ENCODE measurements around the gene RUFY1.
"Not testable (repeated sequence)": the region's sequence is repeated elsewhere in the genome, so short reads cannot be mapped to it uniquely, and the experiment has no call there.

The RUFY1 gene

DNA sequence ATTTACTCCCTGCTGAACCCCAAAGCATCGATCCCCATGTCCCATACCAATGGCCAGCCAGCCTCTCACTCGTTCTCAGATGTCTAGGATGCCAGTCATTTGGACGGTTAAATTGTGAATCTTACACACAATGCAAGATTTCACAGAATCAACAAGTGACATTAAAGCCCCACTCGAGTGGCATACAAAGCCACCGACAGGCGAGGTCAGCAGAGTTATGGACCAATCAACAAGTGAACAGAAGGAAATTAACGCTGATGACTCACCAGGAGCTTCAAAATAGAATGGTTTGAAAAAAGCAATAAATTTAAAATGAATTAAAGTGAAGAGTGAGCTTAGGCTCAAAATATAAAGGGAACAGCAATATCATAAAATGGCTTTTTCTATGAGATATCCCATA lies 8.2 kb upstream of the RUFY1 start:
- DNase-seq = no peak

DNA sequence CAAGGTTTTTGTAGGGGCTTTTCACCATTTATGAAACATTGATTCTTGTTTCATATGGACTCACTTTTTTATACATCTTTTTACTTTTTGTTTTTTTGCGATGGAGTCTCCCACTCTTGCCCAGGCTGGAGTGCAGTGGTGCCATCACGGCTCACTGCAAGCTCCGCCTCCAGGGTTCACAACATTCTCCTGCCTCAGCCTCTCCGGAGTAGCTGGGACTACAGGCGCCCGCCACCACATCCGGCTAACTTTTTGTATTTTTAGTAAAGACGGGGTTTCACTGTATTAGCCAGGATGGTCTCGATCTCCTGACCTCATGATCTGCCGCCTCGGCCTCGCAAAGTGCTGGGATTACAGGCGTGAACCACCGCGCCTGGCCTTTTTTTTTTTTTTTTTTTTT lies 7.1 kb upstream of the RUFY1 start:
- DNase-seq = not testable (repeated sequence)

DNA sequence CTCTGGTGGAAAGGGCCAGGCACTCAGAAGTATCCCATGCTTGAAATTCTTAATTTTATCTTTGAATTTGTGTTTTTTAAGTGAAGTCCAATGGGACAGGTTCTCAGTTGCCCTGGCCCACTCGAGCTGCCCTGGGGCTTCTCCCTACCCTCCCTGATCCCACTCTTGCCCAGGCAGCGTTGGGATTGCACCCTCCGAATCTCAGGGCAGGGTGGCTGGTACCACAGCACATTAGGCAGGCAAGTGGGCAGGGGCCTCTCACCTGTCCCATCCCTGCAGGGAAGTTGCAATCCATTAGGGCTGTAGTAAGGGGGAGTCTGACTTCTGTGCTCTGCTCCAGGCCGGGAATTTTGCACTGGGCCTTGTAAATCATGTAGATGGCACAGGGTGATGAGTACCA lies 2.7 kb downstream of the RUFY1 start:
- DNase-seq = no peak

DNA sequence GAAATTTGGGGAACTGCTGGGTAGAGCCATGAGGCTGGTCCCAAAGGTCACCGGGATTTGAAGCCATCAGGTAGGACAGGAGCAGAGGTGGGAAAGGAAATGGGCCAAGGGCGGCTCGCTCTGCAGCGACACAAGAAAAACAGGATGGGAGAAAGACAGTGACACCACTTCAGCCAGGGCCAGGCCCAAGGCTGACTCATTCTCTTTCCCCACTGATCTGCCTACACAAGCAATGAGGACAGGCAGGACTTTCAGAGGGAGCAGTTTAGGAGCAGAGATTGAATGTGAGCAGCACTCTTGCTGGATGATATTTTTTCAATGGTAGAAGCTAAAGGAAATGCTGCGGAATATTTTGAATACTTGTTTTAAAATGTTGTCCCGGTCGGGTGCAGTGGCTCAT lies 3.5 kb downstream of the RUFY1 start:
- no peak for DNase-seq

DNA sequence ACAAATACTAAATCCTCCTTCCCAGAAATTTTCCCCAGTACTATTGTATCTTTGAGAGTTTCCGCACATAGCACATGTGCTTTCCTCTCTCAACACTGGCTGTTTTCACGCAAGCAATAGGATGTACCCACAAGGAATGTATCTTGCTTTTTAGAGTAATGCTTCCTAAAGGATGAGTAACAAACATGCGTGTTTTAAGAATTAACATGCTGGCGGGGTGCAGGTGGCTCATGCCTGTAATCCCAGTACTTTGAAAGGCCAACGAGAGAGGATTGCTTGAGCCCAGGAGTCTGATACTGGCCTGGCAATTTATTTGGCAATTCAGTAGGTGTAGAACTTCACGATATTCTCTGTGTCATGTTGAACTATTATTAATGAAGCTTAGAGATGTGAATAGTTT lies 4.6 kb downstream of the RUFY1 start:
- no peak for DNase-seq

DNA sequence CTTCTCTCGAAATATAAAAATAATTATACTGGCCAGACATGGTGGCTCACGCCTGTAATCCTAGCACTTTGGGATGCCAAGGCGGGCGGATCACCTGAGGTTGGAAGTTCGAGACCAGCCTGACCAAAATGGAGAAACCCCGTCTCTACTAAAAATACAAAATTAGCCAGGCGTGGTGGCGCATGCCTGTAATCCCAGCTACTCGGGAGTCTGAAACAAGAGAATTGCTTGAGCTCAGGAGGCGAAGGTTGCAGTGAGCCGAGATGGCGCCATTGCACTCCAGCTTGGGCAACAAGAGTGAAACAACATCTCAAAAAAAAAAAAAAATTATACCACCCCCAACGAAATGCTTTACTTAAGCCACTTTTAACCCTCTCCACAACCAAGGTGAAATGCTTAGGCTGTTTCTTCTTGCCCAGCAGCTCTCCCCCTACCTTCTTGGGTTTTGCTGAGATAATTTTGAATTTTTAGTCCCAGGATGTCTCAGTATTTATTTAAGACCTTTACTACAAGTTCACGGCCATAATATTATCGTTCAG lies 8.0 kb downstream of the RUFY1 start:
- DNase-seq = not testable (repeated sequence)

DNA sequence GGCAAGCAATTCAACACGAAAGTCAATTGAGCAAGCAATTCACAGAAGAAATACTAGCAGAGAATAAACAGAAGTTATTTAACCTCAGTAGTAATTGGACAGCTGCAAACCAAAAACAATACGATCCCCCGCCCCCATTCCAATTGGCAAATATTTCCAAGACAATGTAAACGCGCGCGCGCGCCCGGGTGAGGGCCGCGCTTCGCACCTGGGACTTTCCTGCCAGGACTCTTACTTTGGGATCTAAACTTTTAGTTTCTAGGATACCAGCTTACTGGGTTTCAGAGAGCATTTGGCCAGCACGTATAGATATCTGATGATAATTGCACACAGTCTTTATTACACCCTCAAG lies 8.6 kb downstream of the RUFY1 start:
- no peak for DNase-seq

DNA sequence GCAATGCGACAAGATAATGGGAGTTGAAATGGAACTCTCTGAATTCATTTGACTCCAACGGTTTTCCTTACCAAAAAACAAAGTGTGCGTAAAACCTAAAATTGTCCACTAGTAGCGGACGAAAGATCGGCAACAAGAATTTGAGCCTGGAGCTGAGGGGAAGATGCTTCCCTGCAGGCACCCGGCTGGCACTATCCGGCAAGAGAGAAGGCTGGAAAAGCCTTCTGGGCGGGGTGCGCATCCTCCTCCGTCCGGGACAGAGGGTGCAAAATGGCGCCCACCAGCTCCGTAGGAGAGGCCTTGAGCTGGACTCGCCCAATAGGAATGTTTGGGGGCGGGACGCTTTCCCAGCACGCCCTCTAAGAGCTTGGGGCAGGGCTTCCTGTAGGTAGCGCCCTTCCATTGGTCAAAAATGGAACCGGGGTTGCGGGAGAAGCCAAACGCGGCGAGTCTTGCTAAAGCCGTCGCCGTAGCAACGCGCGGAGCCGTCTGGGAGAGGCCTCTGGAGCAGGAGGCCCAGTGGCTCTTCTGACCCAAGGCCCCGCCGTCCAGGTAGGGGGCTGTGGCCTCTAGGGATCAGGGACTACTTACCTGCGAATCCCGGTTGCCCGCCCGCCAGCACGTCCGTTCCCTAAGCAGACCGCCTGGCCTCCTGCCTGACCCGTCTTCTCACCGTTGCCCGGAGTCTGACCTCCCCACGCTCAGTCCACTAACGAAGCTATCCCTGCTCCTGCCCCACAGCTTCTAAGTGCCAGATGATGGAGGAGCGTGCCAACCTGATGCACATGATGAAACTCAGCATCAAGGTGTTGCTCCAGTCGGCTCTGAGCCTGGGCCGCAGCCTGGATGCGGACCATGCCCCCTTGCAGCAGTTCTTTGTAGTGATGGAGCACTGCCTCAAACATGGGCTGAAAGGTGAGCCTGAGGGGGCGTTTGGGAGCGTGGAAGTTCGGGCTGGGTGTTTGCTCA lies 9.2 kb downstream of the RUFY1 start:
- peak; percentile 89 for DNase-seq

DNA sequence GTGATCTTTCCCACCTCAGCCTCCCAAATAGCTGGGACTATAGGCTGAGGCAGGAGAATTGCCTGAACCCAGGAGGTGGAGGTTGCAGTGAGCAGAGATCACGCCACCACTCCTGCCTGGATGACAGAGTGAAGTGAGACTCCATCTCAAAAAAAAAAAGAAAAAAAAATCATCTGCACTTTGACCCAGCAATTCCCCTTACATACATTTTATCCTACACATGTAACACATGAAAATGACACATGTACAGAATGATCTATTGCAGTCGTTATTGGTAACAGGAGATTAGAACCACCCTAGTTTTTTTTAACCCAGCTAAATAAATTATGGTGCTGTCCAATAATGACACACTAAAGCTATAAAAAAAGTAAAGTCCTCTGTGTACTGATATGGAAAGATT lies 14.2 kb downstream of the RUFY1 start:
- DNase-seq = no peak

DNA sequence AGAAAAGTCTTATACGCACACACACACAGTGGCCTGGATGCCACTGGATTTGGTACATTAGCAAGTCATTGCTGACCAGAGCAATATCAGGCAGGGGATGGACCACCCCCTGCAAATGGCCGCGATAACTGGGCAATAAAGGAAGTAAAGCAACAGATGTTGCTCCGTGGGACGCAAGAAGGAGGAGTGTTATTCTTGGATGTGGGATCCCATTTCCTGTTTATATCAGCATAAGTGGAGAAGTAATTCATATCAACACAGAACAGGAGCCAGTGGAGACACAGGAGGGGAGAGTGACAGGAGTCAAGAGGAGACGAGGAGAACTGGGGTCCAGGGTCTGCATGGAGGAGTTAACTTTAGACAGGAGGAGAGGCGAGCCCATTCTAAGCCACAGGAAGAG lies 18.4 kb downstream of the RUFY1 start:
- DNase-seq = no peak

DNA sequence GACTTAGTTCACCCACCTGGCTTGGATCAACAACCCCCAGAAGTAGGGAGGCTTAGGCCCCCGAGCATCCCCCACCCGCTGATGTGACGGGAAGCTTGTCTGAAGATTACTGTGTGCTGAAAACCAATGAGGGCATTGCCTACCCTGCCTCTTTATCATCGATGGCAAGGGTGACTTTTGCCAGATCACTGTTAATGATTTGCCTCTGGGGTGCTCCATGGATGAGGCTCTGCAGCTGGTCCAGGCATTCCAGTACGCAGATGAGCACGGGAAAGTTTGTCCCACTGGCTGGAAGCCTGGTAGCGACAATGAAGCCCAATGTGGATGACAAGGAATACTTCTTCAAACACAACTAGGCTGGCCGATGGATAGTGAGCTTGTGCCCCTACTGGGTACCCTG lies 22.0 kb downstream of the RUFY1 start:
- no peak for DNase-seq

DNA sequence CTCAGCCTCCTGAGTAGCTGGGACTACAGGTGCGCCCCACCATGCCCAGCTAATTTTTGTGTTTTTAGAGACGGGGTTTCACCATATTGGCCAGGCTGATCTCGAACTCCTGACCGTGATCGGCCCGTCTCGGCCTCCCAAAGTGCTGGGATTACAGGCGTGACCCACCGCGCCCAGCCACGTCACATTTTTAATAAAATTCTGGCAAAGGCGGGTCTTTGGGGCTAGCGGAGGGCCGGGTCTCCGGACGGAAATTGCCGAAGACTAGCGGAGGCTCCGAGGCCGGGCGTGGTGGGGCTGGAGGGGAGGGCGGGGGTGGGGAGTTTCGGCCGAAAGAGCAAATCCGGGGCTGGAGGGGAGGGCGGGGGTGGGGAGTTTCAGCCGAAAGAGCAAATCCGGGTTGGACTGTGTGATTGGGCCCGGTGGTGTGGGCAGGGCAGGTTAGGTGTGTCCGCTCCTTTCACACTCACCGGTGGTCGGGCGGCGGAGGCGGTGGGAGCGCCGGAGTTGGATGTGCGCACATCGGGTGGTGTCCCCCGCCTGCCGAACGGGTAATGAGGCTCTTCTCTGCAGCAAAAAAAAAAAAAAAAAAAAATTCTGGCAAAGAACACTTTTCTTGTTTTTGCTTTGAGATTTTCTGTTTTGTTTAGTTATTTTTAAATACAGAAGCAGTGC lies 27.1 kb downstream of the RUFY1 start:
- DNase-seq = no peak

DNA sequence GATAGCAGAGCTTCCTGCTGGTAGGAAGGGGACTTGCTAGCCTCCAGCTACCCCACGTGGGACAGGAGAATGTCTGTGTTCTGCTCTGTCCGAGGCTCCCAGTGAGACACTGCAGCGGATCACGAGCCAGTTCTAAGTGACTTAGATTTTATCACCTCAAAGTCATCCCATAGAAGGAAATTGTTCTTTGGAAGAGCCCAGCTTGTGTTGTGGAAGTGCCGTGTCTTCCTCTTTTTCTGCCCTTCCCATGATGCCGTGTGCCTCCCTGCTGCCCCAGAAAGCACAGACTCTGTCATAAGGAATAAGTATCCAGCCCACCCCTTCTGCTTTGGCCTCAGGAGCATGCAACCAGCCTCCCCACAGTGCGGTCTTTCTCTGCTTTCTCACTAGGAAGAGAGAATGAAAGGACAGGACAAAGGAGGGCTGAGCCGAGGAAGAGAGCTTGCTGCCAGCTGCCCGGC lies 35.6 kb downstream of the RUFY1 start:
- DNase-seq = no peak

DNA sequence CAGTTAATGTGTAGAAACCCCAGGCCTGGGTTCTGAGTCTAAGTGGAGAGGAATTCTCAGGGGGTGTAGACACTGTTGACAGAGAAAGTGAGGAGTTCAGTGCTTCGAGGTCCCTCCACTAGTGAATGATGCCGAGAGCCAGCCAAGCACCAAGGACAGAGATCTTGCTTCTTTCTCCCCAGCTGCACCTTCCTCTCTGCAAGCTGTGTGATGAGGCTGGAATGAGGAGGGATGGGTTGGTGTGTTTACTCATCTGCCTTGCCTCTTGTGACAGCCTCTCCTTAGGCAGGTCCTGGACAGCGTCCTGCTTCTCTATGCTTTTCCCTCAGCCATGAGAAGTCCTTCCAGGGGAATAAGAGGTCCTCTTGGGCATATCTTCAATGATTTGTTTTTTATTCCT lies 37.8 kb downstream of the RUFY1 start:
- DNase-seq = no peak

DNA sequence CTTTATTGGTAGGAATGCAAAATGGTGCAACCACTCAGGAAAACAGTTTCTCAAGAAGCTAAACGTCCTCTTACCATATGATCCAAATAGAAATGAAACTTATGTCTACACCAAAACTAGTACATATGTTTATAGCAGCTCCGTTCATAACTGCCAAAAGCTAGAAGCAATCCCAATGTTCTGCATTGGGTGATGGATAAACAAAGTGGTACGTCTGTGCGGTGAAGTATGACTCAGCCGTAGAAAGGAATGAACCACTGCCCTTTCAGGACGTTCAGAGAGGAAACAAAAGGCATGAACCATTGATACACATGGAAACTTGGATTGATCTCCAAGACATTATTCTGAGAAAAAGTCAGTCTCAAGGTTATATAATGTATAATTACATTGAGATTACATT lies 45.6 kb downstream of the RUFY1 start:
- no peak for DNase-seq

DNA sequence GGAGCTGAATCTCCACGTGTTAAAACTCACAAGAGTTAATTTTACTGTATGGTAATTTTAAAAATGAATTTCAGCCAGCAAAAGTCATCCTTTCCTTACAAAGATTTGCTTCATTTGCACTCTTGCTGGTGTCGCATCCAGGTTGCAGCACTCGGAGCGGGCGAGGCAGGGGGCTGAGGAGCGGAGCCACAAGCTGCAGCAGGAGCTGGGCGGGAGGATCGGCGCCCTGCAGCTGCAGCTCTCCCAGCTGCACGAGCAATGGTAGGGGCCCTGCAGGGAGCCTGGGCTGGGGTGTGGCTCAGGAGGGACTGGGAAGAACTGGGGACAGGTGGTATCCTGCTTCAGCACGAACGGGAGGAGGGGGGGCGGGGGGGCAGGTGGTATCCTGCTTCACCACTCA lies 46.1 kb downstream of the RUFY1 start:
- DNase-seq = no peak

DNA sequence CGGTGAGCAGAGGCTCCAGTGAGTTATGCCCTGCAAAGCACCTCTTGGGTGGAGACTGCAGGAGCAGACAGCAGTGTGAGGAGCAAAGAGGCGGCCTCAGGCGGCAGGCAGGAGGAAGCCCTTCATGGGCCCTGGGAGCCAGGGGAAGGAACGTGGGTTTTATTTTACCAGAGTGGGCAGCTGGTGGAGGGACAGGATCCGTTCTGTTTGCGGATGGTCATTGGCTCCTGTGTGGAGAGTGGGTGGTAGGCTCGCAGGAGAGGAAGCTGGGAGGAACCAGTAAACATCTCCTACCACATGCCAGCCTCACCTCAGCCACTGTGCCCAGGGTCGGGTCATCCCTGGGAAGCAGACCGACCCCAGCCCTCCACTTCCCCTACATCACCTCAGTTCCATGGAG lies 48.7 kb downstream of the RUFY1 start:
- no peak for DNase-seq

DNA sequence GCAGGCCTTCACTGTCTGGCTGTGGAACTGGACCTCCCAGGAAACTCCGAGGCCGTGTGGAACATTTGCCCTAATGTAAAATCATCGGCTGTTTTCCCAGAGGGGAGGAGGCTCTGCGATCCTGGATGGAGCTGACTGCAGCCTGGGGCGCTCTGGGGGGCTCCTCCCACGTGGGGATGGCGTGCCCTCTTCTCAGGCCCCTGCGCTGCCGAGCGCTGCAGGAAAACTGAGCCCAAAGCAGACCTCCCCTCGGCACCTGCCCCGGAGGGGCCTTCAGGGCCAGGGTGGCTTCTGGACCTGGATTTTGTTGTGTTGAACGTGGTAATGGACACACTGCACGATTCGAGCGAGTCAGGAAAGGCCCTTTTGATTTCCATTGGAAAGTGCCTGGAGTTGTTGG lies 49.2 kb downstream of the RUFY1 start:
- no peak for DNase-seq

DNA sequence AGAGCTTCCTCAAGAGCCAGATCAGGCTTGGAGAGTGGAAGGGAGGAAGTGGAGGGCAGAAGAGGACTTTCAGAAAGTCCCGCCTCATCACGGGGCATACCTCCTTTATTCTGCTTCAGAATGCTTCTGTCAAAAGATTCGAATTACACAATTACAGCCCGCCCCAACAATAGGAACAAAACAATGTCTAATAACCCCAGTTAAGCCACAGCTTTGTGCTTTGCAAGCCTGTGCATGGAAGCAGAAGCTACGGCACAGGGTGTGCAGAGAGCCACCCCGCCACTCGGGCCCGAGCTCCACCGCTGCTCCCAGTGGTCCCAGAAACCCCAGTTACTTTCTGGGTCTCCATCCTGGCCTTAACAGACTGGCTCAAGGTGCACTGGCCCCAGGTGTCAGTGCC lies 49.6 kb downstream of the RUFY1 start:
- no peak for DNase-seq

DNA sequence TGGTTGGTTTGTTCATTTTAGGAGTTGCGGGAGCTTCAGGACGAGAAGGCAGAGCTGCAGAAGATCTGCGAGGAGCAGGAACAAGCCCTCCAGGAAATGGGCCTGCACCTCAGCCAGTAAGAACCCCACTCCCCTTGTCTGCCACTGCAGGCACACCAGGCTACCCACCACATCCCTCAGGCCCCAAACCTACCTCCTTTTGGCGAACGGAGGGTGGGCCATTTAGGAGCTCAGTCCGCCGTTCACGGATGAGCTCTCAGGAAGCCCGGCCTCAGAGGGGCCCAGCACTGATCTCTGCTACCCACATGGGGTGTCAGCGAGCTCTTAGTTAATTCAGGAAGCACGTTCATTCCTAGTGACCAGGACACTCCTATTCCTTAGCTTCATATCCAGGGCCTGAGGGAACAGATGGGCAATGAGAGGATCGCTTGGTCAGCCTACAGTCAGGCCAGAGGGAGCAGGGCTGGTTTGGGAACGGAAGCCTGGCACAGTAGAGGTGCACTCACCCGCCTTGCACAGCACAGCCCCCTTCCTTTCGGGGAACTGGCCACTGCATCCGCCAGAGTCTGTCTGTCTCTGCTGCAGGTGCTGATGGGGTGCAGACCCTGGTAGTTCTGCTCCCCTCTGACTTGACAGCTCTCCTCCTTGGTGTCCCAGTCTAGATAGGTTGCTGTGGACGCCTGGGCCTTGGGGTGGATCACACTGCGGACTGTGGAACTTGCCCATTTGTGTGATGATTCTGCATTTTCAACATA lies 51.7 kb downstream of the RUFY1 start:
- no peak for DNase-seq

DNA sequence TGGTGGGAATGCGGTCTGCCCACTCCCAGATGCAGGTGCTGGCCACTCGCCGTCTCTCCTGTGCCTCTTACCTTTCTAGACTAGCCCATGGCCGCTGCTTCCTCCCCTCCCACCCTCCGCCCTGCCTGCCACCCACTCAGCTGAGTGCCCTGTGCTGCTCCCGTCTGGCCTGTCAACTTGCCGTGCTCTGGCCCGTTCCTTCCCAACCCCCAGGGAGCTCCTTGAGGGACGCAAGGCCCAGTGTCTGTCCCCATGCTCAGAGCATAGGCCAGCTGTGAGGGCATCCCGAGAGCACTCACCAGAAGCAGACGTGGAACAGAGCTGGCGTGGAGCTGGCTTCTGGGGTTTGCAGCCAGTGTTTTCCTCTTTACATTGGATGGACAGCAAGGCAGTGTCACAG lies 53.0 kb downstream of the RUFY1 start:
- DNase-seq = no peak

DNA sequence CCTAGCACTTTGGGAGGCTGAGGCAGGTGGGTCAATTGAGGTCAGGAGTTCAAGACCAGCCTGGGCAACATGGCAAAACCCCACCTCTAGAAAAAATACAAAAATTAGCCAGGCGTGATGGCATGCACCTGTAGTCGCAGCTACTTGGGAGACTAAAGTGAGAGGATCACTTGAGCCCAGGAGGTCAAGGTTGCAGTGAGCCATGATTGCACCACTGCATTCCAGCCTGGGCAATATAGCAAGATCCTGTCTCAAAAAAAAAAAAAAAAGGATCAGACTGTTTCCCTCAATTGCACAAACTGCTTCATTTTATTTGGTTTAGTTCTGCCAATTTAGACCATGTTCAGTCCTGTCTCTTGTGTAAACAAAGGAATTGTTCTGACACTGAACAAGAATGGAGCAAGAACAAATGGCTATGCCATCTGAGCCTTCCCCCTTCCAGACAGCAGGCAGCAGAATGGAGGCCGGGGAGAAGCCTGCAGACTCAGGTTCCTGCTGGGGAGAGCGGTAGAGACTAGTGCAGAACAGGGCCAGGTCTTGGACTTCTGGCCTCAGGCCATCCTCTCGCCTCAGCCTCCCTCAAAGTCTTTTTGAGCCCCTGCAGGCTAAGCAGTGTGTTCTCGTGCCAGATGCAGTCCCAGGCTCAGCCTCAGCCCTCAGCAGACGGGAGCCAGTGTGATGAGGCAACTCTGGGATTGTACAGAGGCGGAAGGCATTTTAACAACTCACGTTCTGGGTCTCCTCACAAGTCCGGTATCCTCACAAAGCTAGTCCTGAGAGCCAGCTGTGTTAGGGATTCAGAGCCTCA lies 54.9 kb downstream of the RUFY1 start:
- no peak for DNase-seq
